Measurements from ENCODE around the gene FAM110D.

DNA sequence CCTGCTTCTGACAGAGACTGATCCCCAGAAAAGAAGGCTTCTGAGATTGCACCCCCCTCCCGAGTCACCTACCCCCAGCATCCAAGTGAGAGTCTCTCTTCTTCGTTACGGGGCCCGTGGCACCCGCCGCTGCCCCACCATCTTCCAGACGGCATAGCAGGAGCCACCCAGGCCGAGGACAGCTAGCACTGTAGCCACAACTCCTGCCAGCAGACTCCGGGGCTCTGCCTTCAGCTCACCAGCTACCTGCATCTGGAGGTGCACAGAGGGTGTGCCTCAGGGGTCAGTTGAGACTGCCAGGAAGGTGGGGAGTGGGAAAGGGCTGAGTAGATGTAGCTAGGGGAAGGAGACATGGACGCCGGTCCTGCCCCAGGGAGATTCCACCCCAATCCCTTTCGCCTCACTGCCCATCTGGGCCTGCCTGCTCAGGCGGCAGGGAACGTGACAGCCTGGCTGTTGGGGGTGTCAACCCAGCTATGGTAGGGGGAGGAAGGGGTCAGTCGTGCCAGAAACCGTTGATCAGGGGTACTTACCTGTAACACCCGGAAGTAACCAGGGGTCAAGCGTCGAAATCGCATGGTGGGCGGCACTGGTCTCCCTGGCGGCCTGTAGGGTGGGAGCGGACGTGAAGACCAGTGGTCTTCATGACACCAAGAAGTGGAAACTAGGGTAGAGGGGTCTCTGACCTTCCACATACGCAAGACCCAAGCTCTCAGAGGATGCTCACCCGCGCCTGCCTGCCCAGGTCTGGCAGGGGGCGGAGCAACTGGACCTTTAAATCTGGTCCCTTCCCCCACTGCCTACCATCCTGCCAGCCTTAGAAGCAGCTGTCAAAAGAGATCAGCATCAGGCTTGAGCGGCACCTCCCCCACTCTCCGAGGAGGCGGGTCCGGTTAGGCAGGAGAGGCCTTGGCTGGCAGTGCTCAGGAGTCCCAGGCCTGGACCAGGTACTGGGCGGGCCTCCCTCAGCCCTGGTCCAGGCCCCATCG lies 12.5 kb downstream of the FAM110D start, which contains the start of gene ZNF593OS:
- TF ChIP-seq, protein P1, sequence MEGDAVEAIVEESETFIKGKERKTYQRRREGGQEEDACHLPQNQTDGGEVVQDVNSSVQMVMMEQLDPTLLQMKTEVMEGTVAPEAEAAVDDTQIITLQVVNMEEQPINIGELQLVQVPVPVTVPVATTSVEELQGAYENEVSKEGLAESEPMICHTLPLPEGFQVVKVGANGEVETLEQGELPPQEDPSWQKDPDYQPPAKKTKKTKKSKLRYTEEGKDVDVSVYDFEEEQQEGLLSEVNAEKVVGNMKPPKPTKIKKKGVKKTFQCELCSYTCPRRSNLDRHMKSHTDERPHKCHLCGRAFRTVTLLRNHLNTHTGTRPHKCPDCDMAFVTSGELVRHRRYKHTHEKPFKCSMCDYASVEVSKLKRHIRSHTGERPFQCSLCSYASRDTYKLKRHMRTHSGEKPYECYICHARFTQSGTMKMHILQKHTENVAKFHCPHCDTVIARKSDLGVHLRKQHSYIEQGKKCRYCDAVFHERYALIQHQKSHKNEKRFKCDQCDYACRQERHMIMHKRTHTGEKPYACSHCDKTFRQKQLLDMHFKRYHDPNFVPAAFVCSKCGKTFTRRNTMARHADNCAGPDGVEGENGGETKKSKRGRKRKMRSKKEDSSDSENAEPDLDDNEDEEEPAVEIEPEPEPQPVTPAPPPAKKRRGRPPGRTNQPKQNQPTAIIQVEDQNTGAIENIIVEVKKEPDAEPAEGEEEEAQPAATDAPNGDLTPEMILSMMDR (IDR thresholded peaks at IDR 0.05), result no peak
- no peak for TF ChIP-seq POLR2A (IDR thresholded peaks at IDR 0.05)
